ENCODE results near the gene ZIC5.

Gene ZIC5

GRCh38 chr13:99929866-99930265 is 41.7 kb downstream of the ZIC5 start:
- no peak overlapping the region for H3K27ac ChIP-seq
- no peak for TF ChIP-seq CTCF (IDR thresholded peaks at IDR 0.05; ENCODE audit: low read depth, low read length)
- no peak for DNase-seq

GRCh38 chr13:99926014-99926731 is 45.4 kb downstream of the ZIC5 start:
- Histone ChIP-seq H3K27ac (no peak overlapping the region), H3K27me3 (ENCODE audit: insufficient read depth, low read depth, severe bottlenecking) (no peaks in the 10 kb centered on the region), H3K36me3 (no peaks in the 10 kb centered on the region), H3K4me3 (ENCODE audit: low read depth, low read length) (no peak overlapping the region), H3K9me3 (ENCODE audit: severe bottlenecking) (no peaks in the 10 kb centered on the region)
- no peak for TF ChIP-seq CTCF (IDR thresholded peaks at IDR 0.05; ENCODE audit: low read depth, low read length)
- no peak for DNase-seq

More at GRCh38 chr13:99929866-99930265, 41.7 kb downstream of the ZIC5 start:
- H3K9me3 ChIP-seq (ENCODE audit: severe bottlenecking) = no peaks in the 10 kb centered on the region
- H3K36me3 ChIP-seq = no peaks in the 10 kb centered on the region
- no peaks in the 10 kb centered on the region for H3K27me3 ChIP-seq (ENCODE audit: insufficient read depth, low read depth, severe bottlenecking)
- no peak overlapping the region for H3K4me3 ChIP-seq (ENCODE audit: low read depth, low read length)

GRCh38 chr13:99923877-99924582 is 47.5 kb downstream of the ZIC5 start:
- Histone ChIP-seq H3K27ac (no peak overlapping the region), H3K27me3 (ENCODE audit: insufficient read depth, low read depth, severe bottlenecking) (no peaks in the 10 kb centered on the region)

GRCh38 chr13:99922631-99923404 is 48.7 kb downstream of the ZIC5 start:
- Histone ChIP-seq H3K4me3 (ENCODE audit: low read depth, low read length) (no peak overlapping the region), H3K27me3 (ENCODE audit: insufficient read depth, low read depth, severe bottlenecking) (no peaks in the 10 kb centered on the region), H3K27ac (no peak overlapping the region), H3K9me3 (ENCODE audit: severe bottlenecking) (no peaks in the 10 kb centered on the region), H3K36me3 (no peaks in the 10 kb centered on the region)
- no peak for TF ChIP-seq CTCF (IDR thresholded peaks at IDR 0.05; ENCODE audit: low read depth, low read length)
- no peak for DNase-seq

More at GRCh38 chr13:99923877-99924582, 47.5 kb downstream of the ZIC5 start:
- Histone ChIP-seq H3K36me3 (no peaks in the 10 kb centered on the region), H3K9me3 (ENCODE audit: severe bottlenecking) (no peaks in the 10 kb centered on the region), H3K4me3 (ENCODE audit: low read depth, low read length) (no peak overlapping the region)
- DNase-seq = no peak
- TF ChIP-seq CTCF (IDR thresholded peaks at IDR 0.05; ENCODE audit: low read depth, low read length) = no peak

- Histone ChIP-seq H3K36me3 (no peaks in the 10 kb centered on the region), H3K27ac (no peak overlapping the region), H3K9me3 (ENCODE audit: severe bottlenecking) (no peaks in the 10 kb centered on the region), H3K27me3 (ENCODE audit: insufficient read depth, low read depth, severe bottlenecking) (no peaks in the 10 kb centered on the region), H3K4me3 (ENCODE audit: low read depth, low read length) (no peak overlapping the region)
- TF ChIP-seq CTCF (IDR thresholded peaks at IDR 0.05; ENCODE audit: low read depth, low read length) = no peak
- no peak for DNase-seq
Observed at GRCh38 chr13:99919132-99919531, 52.4 kb downstream of the ZIC5 start.
